GM19193 (cell line): Measurements from ENCODE around the gene TPM2.

Source experiments
- POLR2A ChIP-seq: IDR thresholded peaks from 4 replicates; pipeline ENCODE4 v1.6.1; 2011; ENCODE audit not compliant: insufficient read depth, insufficient read length; ENCODE audit errors: extremely low read depth

The TPM2 gene

GRCh38 chr9:35710818-35711500 lies 21.2 kb upstream of the TPM2 start:
- TF ChIP-seq POLR2A = no peak

DNA sequence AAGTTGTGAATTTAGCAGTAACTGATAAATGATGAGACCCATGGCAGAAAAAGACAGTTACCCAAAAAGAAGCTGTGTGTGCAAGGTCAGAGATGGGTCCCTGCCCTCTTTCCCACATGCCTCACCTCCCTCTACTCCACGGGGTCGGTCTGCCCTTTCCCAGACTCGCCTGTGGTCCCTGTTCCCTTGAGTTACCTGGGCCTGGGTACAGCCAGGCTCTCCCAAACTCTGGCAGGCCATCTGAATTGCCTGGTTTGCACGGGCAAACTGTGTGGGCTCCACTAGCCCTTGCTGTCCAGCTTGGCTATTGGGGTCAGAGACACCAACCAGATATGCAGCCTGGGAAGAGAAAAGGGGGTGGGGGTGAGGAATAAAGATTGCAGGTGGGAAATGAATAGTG lies 18.4 kb upstream of the TPM2 start:
- no peak for TF ChIP-seq POLR2A

GRCh38 chr9:35706951-35707350 lies 17.2 kb upstream of the TPM2 start:
- no peak for TF ChIP-seq POLR2A

DNA sequence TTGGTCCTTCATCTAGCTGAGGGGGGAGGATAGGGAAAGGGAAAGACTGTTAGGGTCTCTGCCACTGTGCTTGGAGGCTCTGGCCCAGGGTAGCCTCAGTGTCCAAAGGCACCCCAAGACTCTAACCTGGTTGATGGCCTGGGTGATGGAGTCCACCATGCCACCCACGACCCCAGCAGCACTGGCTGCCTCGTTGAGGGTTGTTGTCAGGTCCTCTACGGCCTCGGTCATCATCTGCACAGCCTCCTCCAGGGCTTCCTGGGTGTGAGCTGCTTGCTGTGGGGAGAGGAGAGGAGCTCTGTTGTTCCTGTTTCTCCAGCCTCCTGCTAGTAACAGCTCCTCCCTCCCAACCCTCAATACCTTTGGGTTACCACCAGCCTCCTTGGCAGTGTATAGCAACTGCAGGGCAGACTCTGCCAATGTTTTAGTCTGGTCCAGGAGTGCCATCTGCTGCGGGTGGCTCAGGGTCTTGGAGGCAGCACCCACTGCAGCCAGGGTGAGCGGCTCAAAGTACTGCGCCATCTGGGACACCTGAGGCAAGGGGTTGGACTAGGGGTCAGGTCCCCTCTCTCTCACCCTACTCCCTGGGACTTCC lies 16.2 kb upstream of the TPM2 start:
- TF ChIP-seq POLR2A = no peak

- no peak for TF ChIP-seq POLR2A
Measured at GRCh38 chr9:35705372-35705771, 15.6 kb upstream of the TPM2 start.

GRCh38 chr9:35703906-35704672 lies 14.4 kb upstream of the TPM2 start:
- TF ChIP-seq POLR2A = no peak

GRCh38 chr9:35702696-35703095 lies 13.0 kb upstream of the TPM2 start:
- no peak for TF ChIP-seq POLR2A

DNA sequence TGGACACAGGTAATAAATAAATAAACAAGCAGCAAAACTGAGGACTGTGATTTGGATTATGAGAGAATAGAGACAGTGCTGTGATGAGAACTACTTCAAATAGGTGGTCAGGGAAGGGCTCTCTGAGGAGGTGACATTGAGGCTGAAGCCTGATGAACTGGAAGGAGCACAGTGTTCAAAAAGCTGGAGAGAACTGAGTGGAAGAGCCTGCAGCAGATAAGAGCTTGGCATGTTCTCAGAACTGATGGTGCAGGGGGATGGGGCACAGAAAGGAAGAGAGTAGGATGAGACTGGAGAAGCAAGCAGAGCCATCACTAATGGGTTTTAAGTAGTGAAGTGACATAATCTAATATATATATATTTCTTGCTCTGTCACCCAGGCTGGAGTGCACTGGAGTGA lies 11.2 kb upstream of the TPM2 start:
- no peak for TF ChIP-seq POLR2A

DNA sequence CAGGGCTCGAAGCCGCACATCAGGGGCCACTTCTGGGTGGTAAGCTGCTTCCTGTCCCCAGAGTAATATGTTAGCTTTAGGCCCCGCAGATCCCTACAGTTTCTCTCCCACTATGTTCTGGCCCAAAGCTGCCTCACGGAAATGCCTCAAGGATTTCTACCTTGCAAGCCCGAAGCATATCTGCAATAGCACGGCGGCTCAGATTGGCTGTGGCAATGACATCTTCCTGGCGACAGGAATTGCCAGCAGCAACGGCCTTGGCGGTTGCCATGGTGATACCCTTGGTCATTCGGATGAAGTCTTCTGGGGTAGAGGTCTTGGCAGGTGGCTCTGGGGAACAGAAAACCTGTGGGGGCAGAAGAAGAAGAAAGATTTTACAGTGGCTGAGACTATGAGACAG lies 10.3 kb upstream of the TPM2 start:
- TF ChIP-seq POLR2A = no peak

DNA sequence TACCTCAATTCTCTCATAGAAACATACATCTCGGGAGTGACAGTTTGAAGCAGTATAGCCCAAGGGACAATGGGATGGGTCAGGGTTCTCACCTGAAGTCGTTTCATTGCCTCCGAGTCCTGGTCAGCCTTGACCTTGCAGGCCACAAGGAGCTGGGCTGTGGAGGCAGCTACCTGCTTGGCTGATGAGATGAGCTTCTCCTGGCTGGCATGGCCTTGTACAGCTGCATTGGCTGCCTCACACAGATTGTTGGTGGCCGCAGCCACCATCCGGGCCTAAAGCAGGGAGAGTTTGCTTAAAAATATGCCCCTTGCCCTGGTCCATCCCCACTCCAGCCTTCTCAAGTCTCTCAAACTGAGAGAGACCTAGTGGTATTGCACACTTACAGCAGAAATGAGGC lies 8.5 kb upstream of the TPM2 start:
- no peak for TF ChIP-seq POLR2A

DNA sequence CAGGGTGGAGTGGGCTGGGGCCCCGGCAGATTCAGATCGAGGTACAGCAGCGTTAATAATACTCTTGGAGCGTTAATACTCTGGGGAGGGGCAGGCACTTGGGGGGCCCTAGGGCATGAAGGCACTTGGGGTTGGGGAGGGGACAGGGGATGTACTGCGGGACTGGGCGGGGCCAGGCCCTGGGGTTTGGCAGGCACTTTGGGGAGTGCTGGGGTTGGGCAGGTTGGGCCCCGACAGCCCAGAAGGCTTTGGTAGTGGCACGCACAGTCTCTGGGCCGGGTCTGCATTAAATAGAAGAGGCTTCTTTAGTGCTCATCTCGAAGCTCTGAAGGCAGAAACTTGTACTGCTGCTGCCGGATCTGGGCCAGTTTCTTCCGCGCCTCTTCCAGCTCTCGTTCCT lies 7.8 kb upstream of the TPM2 start:
- no peak for TF ChIP-seq POLR2A

DNA sequence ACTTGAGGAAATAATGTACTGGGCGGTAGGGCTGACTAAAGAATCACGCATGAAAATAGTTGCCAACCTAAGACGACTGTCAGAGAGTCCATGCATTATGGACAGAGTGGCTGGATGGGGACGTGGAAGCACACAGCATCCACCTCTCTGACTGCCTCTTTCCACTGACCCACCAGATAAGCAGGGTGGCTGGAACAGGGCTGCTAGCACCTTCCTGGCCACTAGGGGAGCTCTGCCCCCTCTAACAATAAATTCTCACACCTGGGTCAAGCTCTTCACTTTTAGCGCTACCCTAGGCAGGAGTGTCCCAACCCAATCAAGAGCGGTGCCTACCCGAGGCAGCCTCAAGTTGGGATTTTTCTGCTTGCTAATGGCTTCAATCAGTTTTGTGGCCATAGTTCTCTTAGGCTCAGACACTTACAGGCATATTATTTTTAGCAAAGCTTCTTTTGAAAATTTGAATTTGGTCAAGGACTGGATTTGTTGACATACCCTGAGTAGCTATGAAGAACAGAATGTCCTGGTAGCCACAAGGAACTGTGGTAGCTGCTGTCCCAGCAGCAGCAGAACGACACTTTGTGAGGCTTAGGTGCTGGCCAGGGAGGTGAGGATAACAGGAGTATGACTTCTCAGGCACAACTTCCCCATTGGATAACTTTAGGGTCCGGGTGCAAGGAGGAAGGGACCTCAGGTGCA lies 6.9 kb upstream of the TPM2 start:
- no peak for TF ChIP-seq POLR2A

GRCh38 chr9:35695943-35696401 lies 6.2 kb upstream of the TPM2 start:
- no peak for TF ChIP-seq POLR2A

- TF ChIP-seq POLR2A = no peak
Measured at GRCh38 chr9:35691757-35692301, 2.1 kb upstream of the TPM2 start.

- TF ChIP-seq POLR2A = no peak
Measured at GRCh38 chr9:35691334-35691650, 1.6 kb upstream of the TPM2 start.
